ENCODE results near the gene COL7A1.
"Not testable (repeated sequence)": the region's sequence is repeated elsewhere in the genome, so short reads cannot be mapped to it uniquely, and the experiment has no call there.

Gene COL7A1

DNA sequence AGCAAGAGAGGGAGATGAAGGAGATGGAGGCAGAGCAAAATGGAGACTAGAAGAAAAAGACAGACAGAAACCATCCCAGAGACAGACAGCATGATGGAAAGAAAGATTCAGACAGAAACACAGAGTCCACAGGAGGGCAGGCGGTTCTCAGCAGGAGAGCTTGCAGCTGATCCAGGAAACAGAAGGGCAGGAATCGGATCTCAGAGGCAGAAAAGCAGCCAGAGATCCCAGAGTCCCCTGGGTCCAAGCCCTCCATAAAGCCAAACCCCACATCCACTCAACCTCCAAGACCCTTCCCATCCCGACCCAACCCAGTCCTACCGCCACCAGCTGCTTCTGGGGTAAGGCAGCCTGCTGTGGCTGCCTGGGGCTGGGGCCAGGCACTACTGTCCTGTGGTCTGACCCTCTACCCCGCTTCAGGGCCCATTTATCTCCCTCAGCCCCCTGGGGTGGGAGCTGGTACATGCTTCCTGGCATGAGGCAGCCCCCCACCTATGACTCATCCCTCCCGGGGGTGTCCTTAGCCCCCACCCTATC, 31.7 kb downstream of the COL7A1 start, which contains the start of gene UCN2:
TSS of gene UCN2 (minus strand) at position 400 of the 537 bp plus-strand sequence. CDS start 657 bp downstream, outside the sequence.
- no peak for DNase-seq (ENCODE audit: low spot score)

- DNase-seq (ENCODE audit: low spot score), result no peak
These were observed 32.6 kb downstream of the COL7A1 start for GRCh38 chr3:48562367-48563095.

GRCh38 chr3:48561045-48561736, 33.9 kb downstream of the COL7A1 start:
- peak; percentile 83 for DNase-seq (ENCODE audit: low spot score)

GRCh38 chr3:48560648-48561018, 34.5 kb downstream of the COL7A1 start:
- DNase-seq (ENCODE audit: low spot score), result no peak

- DNase-seq (ENCODE audit: low spot score), result no peak
These were observed 36.5 kb downstream of the COL7A1 start for GRCh38 chr3:48558493-48559134.

- peak; percentile 99 for DNase-seq (ENCODE audit: low spot score)
These were observed 38.1 kb downstream of the COL7A1 start, which contains the start of gene PFKFB4 for GRCh38 chr3:48556796-48557626. Gene PFKFB4 (minus strand): TSS chr3:48556803. CDS start chr3:48556777, 26 bp downstream.

DNA sequence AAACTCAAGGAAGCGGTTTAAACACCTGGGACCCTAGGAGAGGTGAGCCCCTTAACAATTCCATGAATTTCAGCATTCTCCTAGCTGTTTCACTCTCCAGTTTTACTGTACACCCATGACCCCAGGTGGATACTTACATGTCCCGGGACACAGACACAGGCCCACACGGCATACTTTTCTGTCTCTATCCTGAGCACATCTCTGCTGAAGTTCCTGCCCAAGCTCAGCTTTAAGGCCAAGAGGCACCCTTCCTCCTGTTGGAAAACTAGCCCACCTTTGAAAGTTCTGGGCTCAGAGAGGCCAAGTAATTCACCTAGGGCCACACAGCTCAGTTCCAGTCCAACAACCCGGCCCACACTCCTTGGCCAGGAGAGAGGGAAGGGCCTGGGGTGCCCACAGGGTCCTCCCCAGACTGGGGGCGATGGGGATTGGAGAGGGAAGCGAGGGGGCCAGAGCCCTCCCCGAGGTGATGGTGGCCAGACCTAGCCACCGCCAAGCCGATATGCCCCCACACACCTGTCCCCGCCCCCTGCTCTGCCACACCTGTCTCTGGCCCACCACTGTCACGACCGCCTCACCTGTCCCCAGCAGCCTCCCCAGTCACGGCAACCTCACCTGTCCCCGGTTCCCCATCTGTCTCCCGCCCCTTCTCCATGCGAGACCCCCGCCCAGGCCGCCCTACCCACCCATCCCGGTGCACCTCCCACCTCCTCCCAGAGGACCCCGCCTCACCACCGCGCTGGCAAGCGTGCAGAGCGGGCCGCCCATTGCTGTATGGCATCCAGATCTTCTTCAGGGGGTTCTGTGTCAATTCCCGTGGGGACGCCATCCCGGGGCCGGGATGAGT, 39.0 kb downstream of the COL7A1 start:
- no peak for DNase-seq (ENCODE audit: low spot score)

DNA sequence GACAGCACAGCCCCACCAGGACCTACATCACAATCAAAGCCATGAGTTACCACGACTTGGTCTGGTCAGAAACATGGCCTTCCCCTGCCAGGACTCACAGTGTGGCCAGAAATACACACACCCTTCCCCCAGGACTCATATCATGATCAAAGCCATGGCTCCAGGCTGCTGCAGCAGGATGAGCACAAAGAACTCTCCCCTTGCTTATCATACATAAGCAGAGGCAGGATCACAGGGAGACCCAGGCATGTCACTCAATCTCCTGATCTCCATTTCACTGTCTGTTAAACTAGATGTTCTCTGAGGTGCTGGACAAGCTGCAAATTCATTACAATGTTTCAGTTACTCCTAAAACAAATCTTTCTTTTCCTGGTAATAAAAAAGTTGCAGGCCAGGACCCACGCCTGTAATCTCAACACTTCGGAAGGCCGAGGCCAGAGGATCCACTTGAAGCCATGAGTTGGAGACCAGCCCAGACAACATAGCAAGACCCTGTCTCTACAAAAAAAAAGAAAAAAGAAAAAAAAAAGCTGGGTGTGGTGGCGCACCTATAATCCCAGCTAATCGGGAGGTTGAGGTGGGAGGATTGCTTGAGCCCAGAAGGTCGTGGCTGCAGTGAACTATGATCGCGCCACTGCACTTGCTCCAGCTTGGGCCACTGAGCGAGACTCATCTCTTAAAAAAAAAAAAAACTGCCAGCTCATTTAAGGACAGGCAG, 39.7 kb downstream of the COL7A1 start:
- DNase-seq (ENCODE audit: low spot score), result no peak

DNA sequence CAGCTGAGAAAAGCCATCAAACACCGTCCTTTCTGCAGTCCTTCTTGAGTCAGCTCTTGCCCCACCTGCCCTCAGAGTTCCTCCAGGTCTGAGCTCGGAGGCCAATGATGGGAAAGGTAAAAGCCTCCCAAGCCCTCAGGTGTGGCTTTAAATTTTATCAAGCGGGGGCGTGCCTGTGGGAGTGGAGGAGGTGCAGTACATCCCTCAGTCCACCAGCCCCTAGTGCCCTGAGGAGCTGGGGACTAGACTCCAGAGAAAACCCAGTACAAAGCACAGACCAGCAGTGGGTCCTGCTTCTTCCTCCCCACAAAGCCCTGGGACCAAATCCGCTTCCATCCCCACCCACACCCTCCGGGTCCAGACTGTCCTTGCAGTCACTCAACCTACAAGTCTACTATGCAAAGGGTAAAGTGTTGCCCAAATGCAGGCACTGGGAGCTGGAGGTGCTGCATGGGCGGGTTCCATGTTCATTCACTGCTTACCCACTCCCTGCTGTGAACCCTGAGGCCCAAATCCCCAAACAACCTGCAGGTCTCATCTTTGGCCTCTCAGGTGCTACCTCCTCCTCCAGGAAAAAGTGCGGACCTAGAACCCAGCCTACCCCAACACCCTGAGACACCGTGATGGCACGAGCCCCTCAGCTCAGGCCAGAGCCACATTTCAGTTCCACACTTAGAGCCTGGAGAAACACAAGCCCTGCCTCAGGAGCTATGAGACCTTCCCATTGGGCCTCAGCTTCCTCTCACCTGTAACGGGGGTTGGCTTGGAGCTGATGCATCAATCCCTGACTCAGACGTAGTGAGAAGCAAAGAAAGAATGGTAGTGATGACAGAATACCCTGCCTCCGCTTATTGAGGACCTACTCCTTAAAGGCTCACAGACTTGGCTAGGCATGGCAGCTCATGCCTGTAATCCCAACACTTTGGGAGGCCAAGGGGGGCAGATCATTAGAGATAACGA, 41.0 kb downstream of the COL7A1 start:
- DNase-seq (ENCODE audit: low spot score), result no peak

GRCh38 chr3:48553361-48553760, 41.8 kb downstream of the COL7A1 start:
- DNase-seq (ENCODE audit: low spot score), result no peak

DNA sequence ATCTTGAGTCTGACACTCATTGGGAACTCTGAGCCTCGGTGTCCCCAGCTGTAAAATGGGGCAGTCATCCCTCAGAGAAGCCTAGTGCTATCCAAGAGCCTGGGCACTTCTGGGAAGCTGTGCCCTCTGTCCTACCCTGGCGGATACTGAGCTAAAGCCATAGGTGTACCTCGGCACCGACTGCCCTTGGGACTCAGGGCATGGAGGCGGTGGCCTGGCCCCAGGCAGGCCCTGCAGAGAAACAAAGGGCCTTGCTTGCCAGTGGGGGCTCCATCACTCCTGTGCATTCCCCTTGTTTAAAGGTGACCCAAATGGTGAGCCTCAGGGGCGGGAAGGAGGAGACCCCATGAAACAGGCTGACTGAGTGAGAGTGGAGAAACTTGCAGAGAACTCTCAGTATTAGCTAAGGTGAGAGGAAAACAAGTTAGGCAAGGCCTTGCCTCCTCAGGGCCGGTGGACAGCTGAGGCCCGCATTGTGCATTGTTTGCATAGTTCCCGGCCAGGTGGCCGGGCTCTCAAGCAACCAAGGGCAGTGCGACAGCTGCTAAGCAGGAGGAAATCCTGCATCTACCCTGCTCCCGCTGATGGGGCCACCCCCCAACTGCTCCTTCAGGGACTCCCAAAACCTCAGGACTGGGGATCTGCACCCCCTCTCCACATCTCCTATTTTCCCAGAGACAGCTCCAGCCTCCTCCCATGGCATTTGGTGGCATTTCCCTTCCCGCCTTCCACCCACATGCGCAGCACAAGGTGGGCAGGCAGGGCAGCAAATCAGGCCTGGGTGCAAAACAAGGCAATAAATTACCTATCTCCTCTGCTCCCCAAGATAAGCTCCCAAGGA, 42.8 kb downstream of the COL7A1 start:
- DNase-seq (ENCODE audit: low spot score), result no peak

GRCh38 chr3:48551651-48552050, 43.5 kb downstream of the COL7A1 start:
- not testable (repeated sequence) for DNase-seq (ENCODE audit: low spot score)

DNA sequence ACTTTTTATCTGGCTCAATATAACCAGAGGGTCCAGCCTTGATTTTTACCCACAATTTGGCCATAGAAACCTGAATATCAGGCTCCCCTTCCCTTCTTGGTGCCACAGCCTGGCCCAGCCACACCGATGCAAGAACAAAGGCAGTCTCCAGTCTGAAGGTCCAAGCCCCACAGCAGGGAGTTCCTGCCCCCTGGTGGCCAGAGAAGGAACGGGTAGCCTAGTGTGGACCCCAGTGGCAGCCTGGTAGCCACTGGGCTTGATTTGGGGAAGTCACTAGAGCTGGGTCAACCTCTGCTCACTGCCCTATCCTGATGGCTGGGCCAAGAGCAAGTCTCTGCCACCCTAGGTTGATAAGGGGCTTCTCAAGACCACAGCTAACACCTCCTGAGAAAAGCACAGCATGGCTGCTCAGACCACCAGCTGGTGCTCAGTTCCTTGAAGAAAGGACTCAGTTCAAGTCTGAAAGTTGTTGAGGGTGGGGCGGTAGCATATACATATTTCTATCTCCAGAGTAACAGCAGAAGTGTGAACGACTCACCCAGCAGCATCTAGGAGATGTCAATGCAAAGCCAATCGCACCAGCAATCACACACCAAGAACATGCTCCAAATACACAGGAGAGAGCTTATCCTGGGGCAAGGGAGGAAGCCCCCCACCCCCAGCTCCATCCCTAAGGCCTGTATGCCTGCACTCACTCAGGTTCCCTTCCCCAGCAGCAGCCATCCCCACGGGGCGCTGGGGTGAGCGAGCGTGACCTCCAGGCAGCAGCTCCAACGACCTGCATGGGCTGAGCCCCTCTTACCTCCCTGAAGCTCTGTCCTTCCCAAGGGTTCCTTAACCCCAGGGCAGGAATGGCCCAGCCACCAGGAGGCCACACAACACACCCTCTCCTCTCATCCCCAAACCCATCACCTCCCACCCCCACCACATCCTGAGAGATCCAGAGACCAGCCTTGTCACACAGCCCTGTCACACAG, 46.1 kb downstream of the COL7A1 start:
- peak; percentile 85 for DNase-seq (ENCODE audit: low spot score)

GRCh38 chr3:48548126-48548525, 47.0 kb downstream of the COL7A1 start:
- no peak for DNase-seq (ENCODE audit: low spot score)

DNA sequence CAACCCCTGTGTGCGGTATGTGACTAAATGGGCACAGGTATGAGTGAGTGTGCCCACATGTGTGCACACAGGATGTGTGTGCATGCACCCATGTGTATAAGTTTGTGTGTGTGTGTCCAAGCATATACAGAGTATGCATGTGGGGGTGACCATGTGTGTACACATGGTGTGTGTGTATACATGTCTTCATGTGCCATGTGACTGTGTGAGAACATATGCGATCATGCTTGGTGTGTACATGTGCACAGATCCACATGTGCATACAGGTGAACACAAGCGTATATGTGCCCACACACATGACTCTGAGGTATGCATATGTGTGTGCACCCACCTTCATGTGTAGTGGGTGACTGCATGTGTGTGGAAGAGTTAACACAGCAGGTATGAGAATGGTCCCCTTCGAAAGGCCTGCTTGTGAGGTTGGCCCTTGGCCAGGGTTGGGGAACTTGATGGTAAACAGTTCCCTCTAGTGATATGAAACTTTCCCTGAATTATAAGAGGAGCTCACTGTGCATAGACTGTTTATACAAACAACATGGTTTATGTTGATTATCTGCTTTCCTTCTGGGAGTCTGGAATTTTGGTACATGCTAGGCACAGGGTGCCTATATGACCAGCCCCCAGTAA, 48.8 kb downstream of the COL7A1 start:
- no peak for DNase-seq (ENCODE audit: low spot score)

GRCh38 chr3:48544141-48544540, 51.0 kb downstream of the COL7A1 start:
- DNase-seq (ENCODE audit: low spot score), result no peak
